OCI-LY1 (cell line): ENCODE measurements around the gene CA5A.
"Not testable (repeated sequence)": the region's sequence is repeated elsewhere in the genome, so short reads cannot be mapped to it uniquely, and the experiment has no call there.

Experiments used
- H2AFZ ChIP-seq: fragments of 200-600 bp; sonication (generic), shearing (Covaris generic); 2 replicates; pipeline ENCODE4 v1.6.0; 2014; ENCODE audit warnings: antibody characterized with exemption, mild to moderate bottlenecking, low read length
- H3F3A ChIP-seq: fragments of 200-600 bp; sonication (generic), shearing (Covaris generic); 2 replicates; pipeline ENCODE4 v1.6.0; 2014; ENCODE audit warnings: mild to moderate bottlenecking, antibody characterized with exemption, low read length, moderate library complexity; ENCODE audit not compliant: insufficient read depth
- H3K27ac ChIP-seq: fragments of 200-600 bp; sonication (generic); 2 replicates; pipeline ENCODE4 v1.5.1; 2014; ENCODE audit warnings: low read length, mixed run types, mild to moderate bottlenecking, low read depth; ENCODE audit not compliant: poor library complexity, severe bottlenecking
- H3K27me3 ChIP-seq: fragments of 200-600 bp; sonication (generic); 2 replicates; pipeline ENCODE4 v1.6.0; 2014; ENCODE audit warnings: antibody characterized with exemption, mild to moderate bottlenecking, low read length, moderate library complexity; ENCODE audit not compliant: insufficient read depth
- H3K36me3 ChIP-seq: fragments of 200-600 bp; sonication (generic); 2 replicates; pipeline ENCODE4 v1.6.1; 2014; ENCODE audit warnings: mild to moderate bottlenecking, antibody characterized with exemption, low read length, moderate library complexity, mixed read lengths; ENCODE audit not compliant: insufficient read depth
- H3K4me1 ChIP-seq: fragments of 200-600 bp; sonication (generic); 2 replicates; pipeline ENCODE4 v1.5.1; 2014; ENCODE audit warnings: mild to moderate bottlenecking, low read length, moderate library complexity; ENCODE audit not compliant: insufficient read depth, severe bottlenecking
- H3K4me2 ChIP-seq: fragments of 200-600 bp; sonication (generic), shearing (Covaris generic); 2 replicates; pipeline ENCODE4 v1.6.1; 2014; ENCODE audit warnings: low read length
- H3K4me3 ChIP-seq: fragments of 200-600 bp; sonication (generic); 2 replicates; pipeline ENCODE4 v1.5.1; 2014; ENCODE audit warnings: low read length, low read depth, mild to moderate bottlenecking, mixed read lengths; ENCODE audit not compliant: poor library complexity, severe bottlenecking
- H3K79me2 ChIP-seq: fragments of 200-600 bp; shearing (Covaris generic); 2 replicates; pipeline ENCODE4 v1.6.1; 2016; ENCODE audit warnings: mixed run types, low read length, mixed read lengths; ENCODE audit not compliant: insufficient read depth
- H3K9ac ChIP-seq: fragments of 200-600 bp; sonication (generic), shearing (Covaris generic); 2 replicates; pipeline ENCODE4 v1.6.1; 2014; ENCODE audit warnings: mild to moderate bottlenecking, low read length, mixed read lengths
- H3K9me2 ChIP-seq: fragments of 200-600 bp; sonication (generic), shearing (Covaris generic); 2 replicates; pipeline ENCODE4 v1.6.1; 2014; ENCODE audit warnings: low read depth, mild to moderate bottlenecking, low read length, mixed read lengths
- H3K9me3 ChIP-seq: fragments of 200-600 bp; shearing (Covaris generic); 2 replicates; pipeline ENCODE4 v1.6.1; 2014; ENCODE audit warnings: low read length, mixed read lengths
- H4K20me1 ChIP-seq: fragments of 200-600 bp; sonication (generic), shearing (Covaris generic); 2 replicates; pipeline ENCODE4 v1.6.0; 2016; ENCODE audit warnings: mild to moderate bottlenecking, low read length; ENCODE audit not compliant: insufficient read depth
- CTCF ChIP-seq: fragments of 200-600 bp; sonication (generic), shearing (Covaris generic); IDR thresholded peaks from 2 replicates; pipeline ENCODE4 v1.5.1; 2017; ENCODE audit warnings: mild to moderate bottlenecking, antibody characterized with exemption, low read length, moderate library complexity, mixed read lengths
- EZH2 ChIP-seq: fragments of 200-600 bp; sonication (generic), shearing (Covaris generic); IDR thresholded peaks from 2 replicates; pipeline ENCODE4 v1.8.0; 2017; ENCODE audit warnings: borderline replicate concordance, mixed run types, mild to moderate bottlenecking, antibody characterized with exemption, low read length, moderate library complexity, mixed read lengths

The CA5A gene

DNA sequence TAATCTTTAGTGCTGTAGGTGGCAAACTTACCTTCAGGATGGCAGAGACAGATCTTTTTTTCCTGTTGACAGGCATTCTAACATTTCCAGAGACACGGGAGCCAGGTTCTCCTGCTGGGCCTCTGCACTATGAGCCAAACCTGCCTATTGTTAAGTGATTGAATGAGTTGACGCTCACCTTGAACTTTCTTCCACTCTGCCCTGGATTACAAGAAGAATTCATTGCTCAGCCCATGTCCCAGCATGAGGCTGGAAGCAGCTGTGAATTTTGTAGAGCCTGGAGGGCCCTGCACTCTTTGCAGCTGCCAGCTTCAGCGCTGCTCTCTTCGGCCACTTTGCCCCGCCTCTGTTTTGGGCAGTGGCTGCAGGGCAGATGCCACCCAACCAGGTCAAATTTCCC is 57.6 kb downstream of the CA5A start:
- Histone ChIP-seq H3K4me3 (no peak overlapping the region), H3K9me2 (no peaks in the 10 kb centered on the region), H3K4me2 (no peak overlapping the region), H3F3A (no peaks in the 10 kb centered on the region), H3K9me3 (no peaks in the 10 kb centered on the region), H3K79me2 (no peaks in the 10 kb centered on the region), H3K9ac (no peak overlapping the region), H3K27me3 (peaks cover 3% of the 10 kb centered on the region; the same call in 1 of the 2 replicates), H4K20me1 (no peaks in the 10 kb centered on the region), H2AFZ (no peak overlapping the region), H3K36me3 (no peaks in the 10 kb centered on the region; the same call in 1 of the 2 replicates), H3K4me1 (peaks cover 26% of the 10 kb centered on the region), H3K27ac (no peak overlapping the region)
- TF ChIP-seq EZH2 (no peak), CTCF (no peak)

DNA sequence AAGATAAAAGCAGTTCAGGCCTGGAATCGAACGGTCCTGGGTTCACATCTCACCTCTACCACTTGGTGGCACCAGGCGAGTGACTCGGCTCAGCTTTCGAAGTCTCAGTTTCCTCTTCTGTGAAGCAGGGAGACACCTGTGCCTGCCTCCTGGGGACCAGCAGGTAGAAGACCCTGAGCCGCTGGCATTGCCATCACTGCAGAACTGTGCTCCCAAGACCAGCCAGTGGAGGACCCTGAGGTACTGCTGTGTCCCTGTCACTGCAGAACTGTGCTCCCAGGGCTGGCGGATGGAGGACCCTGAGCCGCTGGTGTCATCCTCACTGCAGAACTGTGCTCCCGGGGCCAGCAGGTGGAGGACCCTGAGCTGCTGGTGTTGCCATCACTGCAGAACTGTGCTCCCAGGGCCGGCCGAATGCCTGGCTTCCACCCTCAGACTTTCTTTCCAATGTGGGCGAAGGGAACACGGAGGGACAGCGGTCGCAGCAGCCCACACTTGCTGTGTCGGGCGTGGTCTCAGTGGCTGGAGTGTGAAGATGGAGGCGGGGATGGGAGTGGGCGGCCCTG is 58.3 kb downstream of the CA5A start:
- H3F3A ChIP-seq, result no peaks in the 10 kb centered on the region
- H3K9me2 ChIP-seq, result no peaks in the 10 kb centered on the region
- H3K9me3 ChIP-seq, result no peaks in the 10 kb centered on the region
- TF ChIP-seq EZH2 (no peak), CTCF (peak; percentile 59)
- no peak overlapping the region for H3K9ac ChIP-seq
- no peak overlapping the region for H3K27ac ChIP-seq
- no peak overlapping the region for H3K4me2 ChIP-seq
- H3K36me3 ChIP-seq, result no peaks in the 10 kb centered on the region; the same call in 1 of the 2 replicates
- H3K4me3 ChIP-seq, result no peak overlapping the region
- no peaks in the 10 kb centered on the region for H4K20me1 ChIP-seq
- H3K79me2 ChIP-seq, result no peaks in the 10 kb centered on the region
- H2AFZ ChIP-seq, result no peak overlapping the region
- peaks cover 26% of the 10 kb centered on the region for H3K4me1 ChIP-seq
- H3K27me3 ChIP-seq, result peaks cover 3% of the 10 kb centered on the region; the same call in 1 of the 2 replicates

DNA sequence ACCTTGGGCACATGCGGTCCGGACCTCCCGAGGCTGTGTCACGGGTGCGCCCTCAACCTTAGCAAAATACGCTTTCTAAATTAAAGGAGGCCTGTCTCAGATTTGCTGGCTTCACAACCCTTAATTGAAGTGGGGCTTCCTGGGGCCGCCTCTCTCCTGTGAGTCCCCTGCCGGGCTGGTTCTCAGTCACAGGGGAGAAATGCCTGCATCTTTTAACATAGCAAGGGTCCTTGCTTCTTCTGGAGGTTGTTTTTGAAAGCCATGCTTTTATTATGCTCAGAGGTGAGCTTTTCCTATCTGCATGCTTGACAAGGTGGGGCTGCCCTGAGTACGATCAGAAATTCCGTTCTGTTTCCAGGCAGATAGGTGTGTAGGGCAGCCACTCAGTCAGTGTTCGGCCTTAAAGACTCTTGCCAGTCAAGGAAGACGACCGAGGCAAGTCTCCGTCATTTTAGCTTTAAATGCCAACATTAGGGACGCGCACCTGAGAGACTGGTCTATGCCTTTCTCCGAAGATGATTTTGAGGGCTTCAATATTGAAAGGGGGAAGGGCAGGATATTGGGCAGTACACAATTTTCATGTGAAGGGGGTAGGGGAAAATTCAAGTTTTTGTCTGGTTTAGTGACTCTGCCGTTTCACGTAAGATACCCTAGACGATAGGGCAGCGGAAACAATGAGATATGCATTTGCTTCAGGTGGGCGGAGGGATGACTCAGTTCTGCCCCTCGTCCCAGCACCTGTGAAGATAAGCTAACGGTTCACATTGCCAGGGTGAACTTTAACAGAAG is 61.5 kb downstream of the CA5A start:
- Histone ChIP-seq H3F3A (no peaks in the 10 kb centered on the region), H3K27me3 (peaks cover 3% of the 10 kb centered on the region; the same call in 1 of the 2 replicates), H3K4me1 (peaks cover 44% of the 10 kb centered on the region), H3K4me2 (peak overlapping the region; percentile 67), H2AFZ (no peak overlapping the region), H3K36me3 (no peaks in the 10 kb centered on the region; the same call in 1 of the 2 replicates), H3K9ac (peak overlapping the region; percentile 43), H3K27ac (peak overlapping the region; percentile 88), H4K20me1 (no peaks in the 10 kb centered on the region), H3K4me3 (peak overlapping the region; percentile 42), H3K9me3 (no peaks in the 10 kb centered on the region), H3K79me2 (no peaks in the 10 kb centered on the region), H3K9me2 (no peaks in the 10 kb centered on the region)
- TF ChIP-seq CTCF, result no peak
- no peak for TF ChIP-seq EZH2

DNA sequence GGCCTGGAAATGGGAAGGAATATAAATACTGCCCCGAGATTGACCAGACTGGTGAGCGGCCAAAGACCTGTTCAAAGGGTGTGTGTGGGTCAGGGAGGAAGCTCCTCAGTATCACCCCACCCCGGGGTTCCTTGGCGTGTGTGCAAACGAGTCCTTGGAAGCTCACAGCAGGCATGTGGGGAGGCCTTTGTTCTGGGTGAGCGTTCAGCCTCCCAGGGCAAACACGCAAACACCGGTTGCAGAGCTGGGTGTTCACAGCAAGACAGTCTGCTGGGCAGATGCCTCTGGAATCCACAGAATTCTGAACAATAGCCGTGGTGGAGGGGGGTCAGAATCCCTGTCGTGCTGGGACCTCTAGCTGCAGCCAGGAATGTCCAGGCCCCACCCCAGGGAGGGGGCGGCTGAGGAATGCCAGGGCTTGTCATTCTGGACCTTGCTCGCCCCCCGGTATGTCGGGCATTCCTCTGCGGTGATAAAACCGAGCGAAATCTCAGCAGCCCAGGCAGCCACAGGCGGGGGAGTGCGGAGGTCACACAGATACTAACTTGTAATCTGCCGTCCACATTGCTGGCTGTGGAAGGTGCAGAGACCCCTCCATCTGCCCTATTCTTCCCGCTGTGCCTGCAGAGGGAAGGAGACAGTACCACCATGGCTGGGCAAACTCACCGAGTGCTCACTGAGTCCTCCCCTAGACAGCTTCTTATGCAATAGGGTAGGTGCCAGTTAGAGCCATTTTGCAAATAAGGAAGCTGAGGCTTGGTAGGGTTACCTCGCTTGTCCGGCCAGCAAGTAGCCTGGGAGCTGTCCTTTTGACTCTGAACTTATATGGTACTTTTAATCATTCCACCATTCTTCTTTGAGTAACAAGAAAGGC is 65.7 kb downstream of the CA5A start:
- not testable (repeated sequence) for H3K4me3 ChIP-seq, H3F3A ChIP-seq, H3K27me3 ChIP-seq, H4K20me1 ChIP-seq, H2AFZ ChIP-seq, H3K9me2 ChIP-seq, H3K9me3 ChIP-seq, H3K4me2 ChIP-seq
- Histone ChIP-seq H3K27ac (peak overlapping the region; percentile 84), H3K4me1 (peaks cover 53% of the 10 kb centered on the region), H3K36me3 (peaks cover 23% of the 10 kb centered on the region), H3K79me2 (peaks cover 36% of the 10 kb centered on the region), H3K9ac (peak overlapping the region; percentile 52)
